Adipose tissue (tissue), 3 donors: Measurements from ENCODE around the gene GPR42. TPM values are rescaled to one million over a fixed set of nuclear protein-coding genes. Genes with fewer than 3 reads are reported as not detected.
"Not testable (repeated sequence)": the region's sequence is repeated elsewhere in the genome, so short reads cannot be mapped to it uniquely, and the experiment has no call there.

Experiments
- H3K27ac ChIP-seq: one replicate; pipeline ENCODE4 v1.5.1; 2013; ENCODE audit warnings: low read depth, low read length
- WGBS, 3 donors: extraction: QIAGEN DNeasy Blood & Tissue Kit; methylation state at CpG; one replicate each; pipeline ENCODE4 v1.1.7; 2013; 5-methylcytosine and 5-hydroxymethylcytosine counted together
- polyA plus RNA-seq, 3 donors: library from polyadenylated mRNA; stranded (reverse); fragments of 200-250 nt; gene quantifications; one replicate each; pipeline ENCODE4 v1.2.3, GENCODE V29; 2013
- donor health status: healthy with polysubstance abuse.
- donor health status: Bipolar disorder and iron deficiency.
- donor health status: healthy.

The GPR42 gene
- polyA plus RNA-seq, 3 donors = 0.06 to 0.90 TPM; not detected in 1

DNA sequence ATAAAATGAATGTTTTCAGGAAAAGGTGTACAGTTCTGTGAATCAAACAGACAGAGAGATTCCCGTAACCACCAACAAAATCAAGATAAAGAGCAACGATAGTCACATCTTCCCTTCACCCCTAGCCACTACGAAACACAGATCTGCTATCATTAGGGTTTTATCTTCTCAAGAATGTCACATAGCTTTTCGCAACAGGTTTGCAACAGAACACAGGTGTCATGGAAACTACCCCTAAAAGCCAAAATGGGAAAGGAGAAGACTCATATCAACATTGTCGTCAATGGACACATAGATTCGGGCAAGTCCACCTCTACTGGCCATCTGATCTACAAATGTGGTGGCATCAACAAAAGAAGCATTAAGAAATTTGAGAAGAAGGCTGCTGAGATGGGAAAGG is 11.1 kb downstream of the GPR42 start:
- H3K27ac ChIP-seq = no peak overlapping the region
- 90 to 95% (median 93%) methylated on average over 6 of the region's 6 CpGs for WGBS, 3 donors

DNA sequence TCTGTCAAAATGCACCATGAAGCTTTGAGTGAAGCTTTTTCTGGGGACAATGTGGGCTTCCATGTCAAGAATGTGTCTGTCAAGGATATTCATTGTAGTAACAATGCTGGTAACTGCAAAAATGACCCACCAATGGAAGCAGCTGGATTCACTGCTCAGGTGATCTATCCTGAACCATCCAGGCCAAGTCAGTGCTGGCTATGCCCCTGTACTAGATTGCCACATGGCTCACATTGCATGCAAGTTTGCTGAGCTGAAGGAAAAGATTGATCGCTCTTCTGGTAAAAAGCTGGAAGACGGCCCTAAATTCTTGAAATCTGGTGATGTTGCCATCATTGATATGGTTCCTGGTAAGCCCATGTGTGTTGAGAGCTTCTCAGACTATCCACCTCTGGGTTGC is 12.7 kb downstream of the GPR42 start:
- 86 to 91% (median 89%) methylated on average over 2 of the region's 2 CpGs for WGBS, 3 donors

DNA sequence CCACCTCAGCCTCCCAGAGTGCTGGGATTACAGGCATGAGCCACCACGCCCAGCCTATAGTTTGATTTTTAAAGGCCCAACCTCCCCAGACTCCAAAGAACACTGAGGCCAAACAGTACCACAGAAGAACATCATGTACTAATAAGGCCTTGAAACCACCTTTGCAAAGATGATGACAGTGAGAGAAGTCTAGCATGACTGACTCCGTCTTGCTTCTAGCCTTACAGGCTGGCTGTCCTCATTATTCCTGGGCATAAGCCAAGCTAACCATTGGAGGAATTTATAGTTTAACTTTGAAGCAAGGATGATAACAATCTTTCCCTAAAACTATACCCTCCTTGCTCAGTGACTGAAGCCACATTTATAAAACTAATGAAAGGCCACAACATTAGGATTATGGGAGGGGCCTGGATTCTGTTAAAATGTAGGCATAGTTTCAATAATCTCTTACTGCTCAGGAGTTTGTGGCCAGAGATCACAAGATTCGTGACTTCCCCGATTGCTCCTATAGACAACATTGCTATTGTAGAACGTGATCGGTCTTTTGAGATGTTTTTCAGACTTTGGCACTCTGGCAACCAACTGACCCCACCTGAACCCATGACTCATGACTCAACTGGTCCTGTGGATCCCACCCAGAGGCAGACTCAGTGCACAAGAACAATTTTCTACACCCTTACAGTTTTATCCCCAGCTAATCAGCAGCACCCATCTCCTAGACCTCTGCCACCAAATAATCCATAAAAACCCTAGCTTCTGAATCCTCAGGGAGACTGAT is 17.6 kb downstream of the GPR42 start:
- H3K27ac ChIP-seq = no peak overlapping the region
- WGBS, 3 donors = 80 to 97% (median 87%) methylated on average over 6 of the region's 6 CpGs

More for the DNA sequence above, 12.7 kb downstream of the GPR42 start:
- no peak overlapping the region for H3K27ac ChIP-seq

DNA sequence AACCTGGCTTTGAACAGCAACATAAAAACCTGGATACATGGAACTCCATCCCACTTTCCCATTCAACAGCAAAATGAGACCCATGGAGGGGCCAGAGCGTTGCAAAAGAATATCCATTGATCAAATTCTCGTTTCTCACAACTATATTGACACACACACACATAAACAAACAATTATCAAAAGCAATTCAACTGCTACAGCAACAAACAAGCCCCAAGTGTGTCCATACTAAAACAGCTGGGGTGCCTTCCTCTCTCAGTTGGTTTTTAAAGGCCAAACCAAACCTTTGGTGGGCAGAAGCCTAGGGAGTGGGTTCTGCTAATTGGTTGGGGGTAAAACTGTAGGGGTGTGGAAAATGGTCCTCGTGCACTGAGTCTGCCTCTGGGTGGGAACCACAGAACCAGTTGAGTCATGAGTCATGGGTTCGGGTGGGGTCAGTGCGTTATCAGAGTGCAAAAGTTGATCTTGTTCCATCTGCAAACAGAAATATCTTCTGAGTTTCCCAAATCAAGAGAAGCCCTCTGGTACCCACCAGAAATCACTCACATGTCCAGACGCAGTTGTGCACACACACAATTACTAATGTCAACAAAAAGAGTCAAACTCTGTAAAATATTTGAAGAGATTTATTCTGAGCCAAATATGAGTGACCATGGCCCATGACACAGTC is 18.5 kb downstream of the GPR42 start:
- no peak overlapping the region for H3K27ac ChIP-seq
- WGBS, 3 donors = 70 to 75% (median 74%) methylated on average over 6 of the region's 6 CpGs

DNA sequence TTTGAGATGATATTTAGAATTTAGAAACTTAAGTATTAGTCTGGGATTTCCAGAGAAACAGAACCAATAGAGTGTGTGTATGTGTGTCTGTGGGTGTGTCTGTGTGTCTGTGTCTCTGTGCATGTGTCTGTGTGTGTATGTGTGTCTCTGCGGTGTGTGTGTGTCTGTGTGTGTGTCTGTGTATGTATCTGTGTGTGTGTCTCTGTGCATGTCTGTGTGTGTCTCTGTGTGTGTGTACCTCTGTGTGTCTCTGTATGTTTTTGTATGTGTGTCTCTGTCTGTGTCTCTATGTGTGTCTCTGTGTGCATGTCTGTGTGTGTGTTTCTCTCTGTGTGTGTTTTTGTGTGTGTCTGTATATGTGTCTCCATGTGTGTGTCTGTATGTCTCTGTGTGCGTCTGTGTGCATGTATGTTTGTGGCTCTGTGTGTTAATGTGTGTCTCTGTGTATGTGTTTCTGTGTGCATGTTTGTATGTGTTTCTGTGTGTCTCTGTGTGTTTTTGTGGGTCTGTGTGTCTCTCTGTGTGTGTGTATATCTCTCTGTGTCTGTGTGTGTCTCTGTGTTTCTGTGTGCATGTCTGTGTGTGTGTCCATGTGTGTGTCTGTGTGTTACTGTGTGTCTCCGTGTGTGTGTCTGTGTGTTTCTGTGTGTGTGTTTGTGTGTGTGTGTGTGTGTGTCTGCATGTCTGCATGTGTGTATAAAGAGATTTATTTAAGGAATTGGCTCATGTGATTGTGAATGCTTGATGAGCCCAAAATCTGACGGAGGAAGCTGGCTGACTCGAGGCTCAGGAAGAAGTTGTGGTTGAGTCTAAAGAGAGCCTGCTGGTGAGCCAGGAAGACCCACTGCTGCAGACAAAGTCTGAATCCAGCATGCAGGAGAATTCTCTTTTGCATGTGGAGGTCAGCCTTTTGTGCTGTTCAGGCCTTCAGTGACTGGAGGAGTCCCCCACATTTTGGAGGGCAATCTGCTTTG is 22.2 kb downstream of the GPR42 start:
- 66 to 83% (median 69%) methylated on average over 5 of the region's 5 CpGs for WGBS, 3 donors

DNA sequence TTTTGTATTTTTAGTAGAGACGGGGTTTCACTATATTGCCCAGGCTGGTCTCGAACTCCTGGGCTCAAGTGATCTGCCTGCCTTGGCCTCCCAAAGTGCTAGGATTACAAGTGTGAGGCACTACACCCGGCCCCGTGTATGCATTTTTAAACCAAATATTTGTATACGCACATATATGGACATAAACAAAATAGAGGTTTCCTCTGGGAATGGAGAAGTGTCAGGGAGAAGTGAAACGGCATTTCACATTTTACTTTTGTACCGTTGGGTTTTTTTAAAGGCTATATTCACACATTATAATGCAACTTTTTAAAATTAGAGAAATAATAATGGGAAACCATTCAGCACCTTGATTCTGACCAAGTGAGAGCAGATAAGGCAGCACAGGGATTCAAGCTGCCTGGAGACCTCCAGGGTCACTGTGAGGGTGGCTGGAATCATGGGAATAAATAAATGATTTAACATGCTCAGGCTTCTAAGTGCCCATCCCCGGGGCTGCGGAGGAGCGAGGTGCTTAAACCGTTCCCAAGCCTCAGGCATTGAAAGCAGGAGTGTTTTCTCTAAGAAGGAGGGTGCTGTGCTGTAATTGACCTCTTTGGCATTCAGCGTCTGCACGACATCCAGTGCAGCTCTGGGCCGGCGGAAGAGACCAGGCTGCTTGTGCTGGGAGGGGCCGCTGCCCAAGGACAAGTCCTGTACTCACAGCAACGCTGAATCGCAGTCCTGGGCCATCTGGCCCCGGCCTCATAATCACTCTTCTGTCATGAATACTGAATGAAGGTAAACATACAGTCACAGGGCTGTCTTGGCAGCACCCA is 24.7 kb downstream of the GPR42 start:
- 29 to 60% (median 50%) methylated on average over 19 of the region's 19 CpGs for WGBS, 3 donors
- H3K27ac ChIP-seq = no peak overlapping the region

More for the DNA sequence above, 22.2 kb downstream of the GPR42 start:
- no peak overlapping the region for H3K27ac ChIP-seq

DNA sequence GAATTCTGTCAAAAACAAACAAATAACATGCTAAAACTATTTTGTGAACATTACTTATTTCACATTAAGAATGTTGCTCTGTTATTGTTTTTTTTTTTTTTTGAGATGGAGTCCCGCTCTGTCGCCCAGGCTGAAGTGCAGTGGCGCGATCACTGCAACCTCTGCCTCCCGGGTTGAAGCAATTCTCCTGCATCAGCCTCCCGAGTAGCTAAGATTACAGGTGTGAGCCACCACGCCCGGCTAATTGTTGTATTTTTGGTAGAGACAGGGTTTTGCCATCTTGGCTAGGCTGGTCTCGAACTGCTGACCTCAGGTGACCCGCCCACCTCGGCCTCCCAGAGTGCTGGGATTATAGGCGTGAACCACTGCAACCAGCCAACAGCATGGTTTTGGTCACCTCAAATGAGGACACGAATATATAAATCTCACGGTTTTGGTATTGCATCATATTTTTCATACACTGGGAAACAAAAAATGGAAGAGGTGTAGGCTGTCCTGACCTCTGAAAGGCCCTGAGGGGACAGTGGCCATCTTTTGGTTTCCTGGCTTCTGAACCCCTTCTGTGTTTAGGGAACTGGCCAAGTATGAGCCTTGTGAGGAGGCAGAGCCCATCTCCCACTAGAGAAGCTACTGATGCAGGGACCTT is 25.5 kb downstream of the GPR42 start:
- H3K27ac ChIP-seq = no peak overlapping the region
- 92 to 93% (median 92%) methylated on average over 14 of the region's 14 CpGs for WGBS, 3 donors

DNA sequence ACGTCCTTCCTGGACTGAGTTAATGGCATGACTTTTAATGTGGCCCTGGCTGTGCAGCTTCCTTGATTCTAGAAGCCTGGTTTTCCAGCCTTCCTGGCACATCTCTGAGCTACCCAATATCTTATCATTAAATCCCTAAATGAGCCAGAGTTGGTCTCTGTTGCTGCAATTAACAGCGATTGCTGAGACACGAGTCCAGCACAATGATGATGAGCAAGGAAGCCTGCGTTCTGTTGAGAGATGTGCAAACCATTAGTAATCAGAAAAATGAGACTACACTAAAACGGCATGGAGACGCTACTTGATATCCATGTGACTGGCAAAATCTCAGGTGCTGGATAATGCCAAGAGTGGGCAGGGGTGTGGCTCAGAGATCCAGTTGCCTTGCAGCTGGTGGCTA is 26.2 kb downstream of the GPR42 start:
- 66 to 83% (median 81%) methylated on average over 6 of the region's 6 CpGs for WGBS, 3 donors
- H3K27ac ChIP-seq = no peak overlapping the region

DNA sequence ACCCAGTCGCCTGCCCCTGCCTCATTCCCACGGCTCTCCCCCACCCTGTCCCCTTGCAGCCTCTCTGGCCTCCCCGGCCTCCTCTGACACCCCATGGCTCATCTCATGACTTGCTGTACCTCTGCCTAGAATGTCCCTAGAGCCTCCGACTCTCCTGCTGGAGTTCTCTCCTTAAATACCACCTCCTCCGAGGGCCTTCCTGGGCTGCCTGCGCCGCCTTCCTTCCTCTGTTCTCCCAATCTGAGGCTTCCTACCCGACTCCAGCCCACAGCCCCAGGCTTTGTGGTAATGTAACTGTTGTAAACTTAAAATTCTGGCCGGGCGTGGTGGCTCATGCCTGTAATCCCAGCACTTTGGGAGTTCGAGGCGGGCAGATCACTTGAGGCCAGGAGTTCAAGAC is 27.7 kb downstream of the GPR42 start:
- WGBS, 3 donors = 91 to 93% (median 92%) methylated on average over 12 of the region's 12 CpGs
- H3K27ac ChIP-seq = no peak overlapping the region

DNA sequence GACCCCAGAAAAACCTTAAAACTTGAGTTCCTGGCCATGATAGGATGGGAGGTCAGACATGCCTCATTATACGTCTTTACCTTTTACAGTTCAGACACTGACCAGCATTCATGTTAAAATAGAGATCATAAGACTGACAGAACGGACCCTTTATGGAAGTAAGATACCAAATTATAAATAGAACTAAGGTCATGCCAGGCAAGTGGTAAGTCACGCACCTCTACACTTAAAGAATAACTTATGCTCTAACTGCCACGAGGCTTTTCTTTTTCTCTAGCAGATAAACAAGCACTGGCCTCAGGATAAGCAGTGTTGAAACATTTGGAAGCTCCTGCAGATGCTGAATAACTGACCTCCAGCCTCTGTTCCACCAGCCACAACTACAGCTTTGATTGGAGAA is 28.4 kb downstream of the GPR42 start:
- H3K27ac ChIP-seq = no peak overlapping the region
- 83 to 90% (median 85%) methylated on average over 4 of the region's 4 CpGs for WGBS, 3 donors

DNA sequence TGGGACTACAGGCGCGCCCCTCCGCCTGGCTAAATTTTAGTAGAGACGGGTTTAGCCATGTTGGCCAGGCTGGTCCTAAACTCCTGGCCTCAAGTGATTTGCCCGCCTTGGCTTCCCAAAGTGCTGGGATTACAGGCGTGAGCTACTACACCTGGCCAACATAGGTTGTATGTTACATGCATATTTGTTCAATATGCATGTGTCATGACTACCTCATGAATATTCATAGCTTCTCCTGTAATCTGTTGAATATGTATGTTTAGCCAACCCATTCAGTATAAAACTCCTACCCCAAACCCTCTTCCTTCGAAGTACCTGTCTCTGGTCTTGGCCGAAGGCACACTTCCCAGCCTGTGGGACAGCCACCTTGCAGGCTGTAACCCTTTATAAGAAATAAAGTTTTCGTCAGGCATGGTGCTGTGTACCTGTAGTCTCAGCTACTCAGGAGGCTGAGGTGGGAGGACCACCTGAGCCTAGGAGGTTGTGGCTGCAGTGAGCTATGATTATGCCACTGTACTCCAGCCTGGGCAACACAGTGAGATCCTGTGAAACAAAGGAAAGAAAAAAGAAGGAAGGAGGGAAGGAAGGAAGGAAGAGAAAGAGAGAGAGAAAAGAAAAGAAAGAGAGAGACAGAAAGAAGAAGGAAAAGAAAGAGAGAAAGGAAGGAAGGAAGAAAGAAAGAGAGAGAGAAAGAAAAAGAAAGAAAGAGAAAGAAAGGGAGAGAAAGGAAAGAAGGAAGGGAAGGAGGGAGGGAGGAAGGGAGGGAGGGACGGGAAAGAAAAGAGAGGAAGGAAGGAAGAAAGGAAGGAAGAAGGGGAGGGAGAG is 29.3 kb downstream of the GPR42 start:
- 79 to 84% (median 80%) methylated on average over 10 of the region's 10 CpGs for WGBS, 3 donors
- no peak overlapping the region for H3K27ac ChIP-seq

DNA sequence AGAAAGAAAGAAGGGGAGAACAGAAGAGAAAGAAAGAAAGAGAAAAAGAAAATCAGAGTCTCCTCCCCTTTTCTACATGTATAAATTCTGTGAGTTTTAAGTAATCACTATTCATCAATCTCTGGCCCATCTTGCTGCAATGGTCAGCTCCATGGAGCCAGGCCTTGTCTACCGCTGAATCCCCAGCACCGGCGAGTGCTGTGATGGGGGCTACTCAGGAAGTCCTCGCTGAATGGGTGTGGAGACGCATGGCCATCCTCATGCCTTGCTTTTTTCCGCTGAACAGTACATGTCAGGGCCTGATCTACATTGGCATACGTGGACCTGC is 29.9 kb downstream of the GPR42 start:
- WGBS, 3 donors = 93 to 94% (median 93%) methylated on average over 7 of the region's 7 CpGs

DNA sequence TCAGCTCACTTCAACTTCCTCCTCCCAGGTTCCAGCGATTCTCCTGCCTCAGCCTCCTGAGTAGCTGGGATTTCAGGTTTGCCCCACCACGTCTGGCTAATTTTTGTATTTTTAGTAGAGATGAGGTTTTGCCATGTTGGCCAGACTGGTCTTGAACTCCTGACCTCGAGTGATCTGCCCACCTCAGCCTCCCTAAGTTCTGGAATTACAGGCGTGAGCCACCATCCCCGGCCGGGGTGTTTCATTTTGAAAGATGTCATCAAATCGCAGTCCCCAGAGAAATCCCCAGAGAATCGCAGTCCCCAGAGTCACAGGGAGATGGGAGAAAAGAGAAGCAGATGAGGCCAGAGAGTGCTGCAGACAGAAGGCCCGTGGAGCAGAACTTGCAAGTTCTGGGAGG is 30.5 kb downstream of the GPR42 start:
- 87 to 92% (median 88%) methylated on average over 9 of the region's 9 CpGs for WGBS, 3 donors
- not testable (repeated sequence) for H3K27ac ChIP-seq

More for the DNA sequence above, 29.9 kb downstream of the GPR42 start:
- no peak overlapping the region for H3K27ac ChIP-seq

DNA sequence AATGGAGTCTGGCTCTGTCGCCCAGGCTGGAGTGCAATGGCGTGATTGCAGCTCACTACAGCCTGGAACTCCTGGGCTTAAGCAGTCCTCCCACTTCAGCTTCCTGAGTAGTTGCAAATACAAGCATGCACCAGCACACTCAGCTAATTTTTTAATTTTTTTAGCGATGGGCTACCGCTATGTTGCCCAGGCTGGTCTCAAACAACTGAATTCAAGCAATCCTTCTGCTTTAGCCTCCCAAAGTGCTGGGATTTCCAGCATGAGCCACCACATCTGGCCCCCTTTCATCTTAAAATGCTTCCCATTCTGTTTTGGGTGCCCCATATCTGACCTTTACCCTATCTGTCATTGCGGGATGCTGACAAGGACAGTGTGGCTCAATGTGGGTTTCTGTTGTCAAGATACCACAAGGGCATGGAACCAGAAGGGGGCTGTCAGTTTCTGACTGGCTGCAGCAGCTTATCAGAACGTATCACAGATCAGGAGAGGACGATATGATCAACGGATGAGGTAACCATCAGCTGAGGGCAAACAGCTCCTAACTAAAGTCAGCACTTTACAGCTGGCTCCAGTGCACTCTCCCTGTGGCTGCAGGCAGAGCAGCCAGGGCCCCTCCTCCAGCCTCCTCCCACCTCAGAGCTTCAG is 32.4 kb downstream of the GPR42 start:
- 68 to 83% (median 79%) methylated on average over 8 of the region's 8 CpGs for WGBS, 3 donors
- H3K27ac ChIP-seq = no peak overlapping the region

DNA sequence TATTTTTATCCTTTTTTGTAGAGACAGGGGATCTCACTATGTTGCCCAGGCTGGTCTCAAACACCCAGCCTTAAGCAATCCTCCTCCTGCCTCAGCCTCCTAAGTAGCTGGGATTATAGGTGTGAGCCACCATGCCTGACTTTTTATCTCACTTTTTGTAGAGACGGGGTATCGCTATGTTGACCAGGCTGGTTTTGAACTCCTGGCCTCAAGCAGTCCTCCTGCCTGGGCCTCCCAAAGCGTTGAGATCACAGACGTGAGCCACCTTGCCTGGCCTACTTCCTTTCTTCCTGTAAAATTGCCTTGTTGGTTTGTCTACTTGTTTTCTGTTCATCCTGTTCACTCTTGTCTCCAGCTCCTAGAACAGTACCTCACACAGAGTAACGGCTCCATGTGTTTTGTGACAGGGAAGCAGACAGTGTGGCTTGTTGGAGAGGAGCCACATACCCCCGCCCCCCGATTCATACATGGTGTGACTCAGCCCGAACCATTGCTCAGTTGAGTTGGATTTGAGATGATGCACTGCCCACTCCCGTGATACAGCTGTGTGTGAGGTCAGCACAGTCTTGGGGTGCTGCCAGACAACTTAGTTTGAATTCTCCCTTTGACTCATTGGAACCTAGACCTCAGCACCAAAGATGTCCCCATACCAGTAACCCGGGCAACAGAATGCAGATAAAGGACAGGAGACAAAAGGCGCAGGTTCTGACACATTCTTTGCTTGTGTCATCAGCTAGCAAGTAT is 34.2 kb downstream of the GPR42 start:
- WGBS, 3 donors = 64 to 78% (median 69%) methylated on average over 11 of the region's 11 CpGs
- no peak overlapping the region for H3K27ac ChIP-seq

DNA sequence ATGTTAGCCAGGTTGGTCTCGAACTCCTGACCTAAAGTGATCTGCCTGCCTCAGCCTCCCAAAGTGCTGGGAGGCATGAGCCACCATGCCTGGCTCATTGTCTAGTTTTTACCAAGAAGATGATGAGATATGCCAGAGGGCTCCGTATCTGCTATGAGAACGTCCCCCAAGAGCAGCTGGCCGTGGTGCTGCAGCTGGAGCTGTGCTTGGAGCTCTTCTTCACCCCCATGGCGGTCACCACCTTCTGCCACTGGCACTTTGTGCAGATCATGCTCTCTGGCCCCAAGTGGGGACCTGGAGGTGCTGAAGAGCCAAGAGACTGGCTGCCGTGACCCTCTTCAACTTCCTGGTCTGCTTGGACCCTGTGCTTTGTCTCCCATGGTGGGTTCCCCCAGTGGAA is 36.8 kb downstream of the GPR42 start:
- no peak overlapping the region for H3K27ac ChIP-seq
- 85 to 90% (median 88%) methylated on average over 6 of the region's 6 CpGs for WGBS, 3 donors
